Ishikawa (cell line): Measurements from ENCODE around the gene CCSER1.

Experiments
- EGR1 ChIP-seq: IDR thresholded peaks from 2 replicates; pipeline ENCODE4 v1.6.1; 2012
- EP300 ChIP-seq: IDR thresholded peaks from 2 replicates; pipeline ENCODE4 v1.6.1; 2012; ENCODE audit warnings: borderline replicate concordance
- TF ChIP-seq, protein P1 (sequence below): IDR thresholded peaks from 2 replicates; pipeline ENCODE4 v1.6.1; 2012; ENCODE audit warnings: low read depth, mild to moderate bottlenecking
- TF ChIP-seq, protein P2 (sequence below): IDR thresholded peaks from 2 replicates; pipeline ENCODE4 v1.6.1; 2012
- TF ChIP-seq, protein P3 (sequence below): IDR thresholded peaks from 2 replicates; pipeline ENCODE4 v1.6.1; 2012

DNA sequence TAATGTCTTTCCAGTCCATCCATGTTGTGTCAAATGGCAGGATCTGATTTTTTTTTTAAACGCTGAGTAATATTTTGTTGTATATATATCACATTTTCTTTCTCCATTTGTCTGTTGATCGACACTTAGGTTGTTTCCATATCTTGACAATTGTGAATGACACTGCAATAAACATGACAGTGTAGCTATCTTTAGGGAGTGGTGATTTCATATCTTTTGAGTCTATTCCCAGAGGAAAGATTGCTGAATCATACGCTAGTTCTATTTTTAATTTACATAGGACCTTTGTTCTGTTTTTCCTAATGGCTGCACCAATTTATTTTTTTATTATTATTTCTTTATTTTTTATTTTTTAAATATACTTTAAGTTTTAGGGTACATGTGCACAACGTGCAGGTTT lies 470.7 kb downstream of the CCSER1 start:
- TF ChIP-seq, protein P1, sequence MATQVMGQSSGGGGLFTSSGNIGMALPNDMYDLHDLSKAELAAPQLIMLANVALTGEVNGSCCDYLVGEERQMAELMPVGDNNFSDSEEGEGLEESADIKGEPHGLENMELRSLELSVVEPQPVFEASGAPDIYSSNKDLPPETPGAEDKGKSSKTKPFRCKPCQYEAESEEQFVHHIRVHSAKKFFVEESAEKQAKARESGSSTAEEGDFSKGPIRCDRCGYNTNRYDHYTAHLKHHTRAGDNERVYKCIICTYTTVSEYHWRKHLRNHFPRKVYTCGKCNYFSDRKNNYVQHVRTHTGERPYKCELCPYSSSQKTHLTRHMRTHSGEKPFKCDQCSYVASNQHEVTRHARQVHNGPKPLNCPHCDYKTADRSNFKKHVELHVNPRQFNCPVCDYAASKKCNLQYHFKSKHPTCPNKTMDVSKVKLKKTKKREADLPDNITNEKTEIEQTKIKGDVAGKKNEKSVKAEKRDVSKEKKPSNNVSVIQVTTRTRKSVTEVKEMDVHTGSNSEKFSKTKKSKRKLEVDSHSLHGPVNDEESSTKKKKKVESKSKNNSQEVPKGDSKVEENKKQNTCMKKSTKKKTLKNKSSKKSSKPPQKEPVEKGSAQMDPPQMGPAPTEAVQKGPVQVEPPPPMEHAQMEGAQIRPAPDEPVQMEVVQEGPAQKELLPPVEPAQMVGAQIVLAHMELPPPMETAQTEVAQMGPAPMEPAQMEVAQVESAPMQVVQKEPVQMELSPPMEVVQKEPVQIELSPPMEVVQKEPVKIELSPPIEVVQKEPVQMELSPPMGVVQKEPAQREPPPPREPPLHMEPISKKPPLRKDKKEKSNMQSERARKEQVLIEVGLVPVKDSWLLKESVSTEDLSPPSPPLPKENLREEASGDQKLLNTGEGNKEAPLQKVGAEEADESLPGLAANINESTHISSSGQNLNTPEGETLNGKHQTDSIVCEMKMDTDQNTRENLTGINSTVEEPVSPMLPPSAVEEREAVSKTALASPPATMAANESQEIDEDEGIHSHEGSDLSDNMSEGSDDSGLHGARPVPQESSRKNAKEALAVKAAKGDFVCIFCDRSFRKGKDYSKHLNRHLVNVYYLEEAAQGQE, result no peak
- TF ChIP-seq EP300 (no peak), EGR1 (no peak)
- TF ChIP-seq, protein P2, sequence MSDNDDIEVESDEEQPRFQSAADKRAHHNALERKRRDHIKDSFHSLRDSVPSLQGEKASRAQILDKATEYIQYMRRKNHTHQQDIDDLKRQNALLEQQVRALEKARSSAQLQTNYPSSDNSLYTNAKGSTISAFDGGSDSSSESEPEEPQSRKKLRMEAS, result no peak
- TF ChIP-seq, protein P3, sequence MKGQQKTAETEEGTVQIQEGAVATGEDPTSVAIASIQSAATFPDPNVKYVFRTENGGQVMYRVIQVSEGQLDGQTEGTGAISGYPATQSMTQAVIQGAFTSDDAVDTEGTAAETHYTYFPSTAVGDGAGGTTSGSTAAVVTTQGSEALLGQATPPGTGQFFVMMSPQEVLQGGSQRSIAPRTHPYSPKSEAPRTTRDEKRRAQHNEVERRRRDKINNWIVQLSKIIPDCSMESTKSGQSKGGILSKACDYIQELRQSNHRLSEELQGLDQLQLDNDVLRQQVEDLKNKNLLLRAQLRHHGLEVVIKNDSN, result no peak
